Measurements from ENCODE around the gene PNMA6E. TPM values are rescaled to one million over a fixed set of nuclear protein-coding genes. Genes with fewer than 3 reads are reported as not detected.

Gene PNMA6E
- total RNA-seq, 2 experiments from 2014 or later: not detected

DNA sequence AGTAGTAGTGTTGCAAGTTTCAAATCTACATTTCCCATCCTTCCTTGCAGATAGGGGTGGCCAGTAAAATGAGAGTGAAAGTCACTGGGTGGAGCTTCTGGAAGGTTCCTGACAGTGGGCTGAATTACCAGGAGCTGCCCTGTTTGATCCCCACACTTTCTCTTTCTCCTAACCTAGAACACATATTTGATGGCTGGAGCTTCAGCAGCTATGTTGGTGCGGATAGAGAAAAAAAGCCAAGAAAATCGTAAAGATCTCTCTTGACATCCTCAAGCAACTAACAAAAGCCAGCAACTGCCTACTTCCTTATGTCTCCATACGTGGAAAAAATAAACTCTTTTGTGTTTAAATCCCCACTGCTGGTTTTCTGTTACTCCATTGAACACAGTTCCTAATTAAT, 35.0 kb downstream of the PNMA6E start:
- POLR2A ChIA-PET: no interaction called here

DNA sequence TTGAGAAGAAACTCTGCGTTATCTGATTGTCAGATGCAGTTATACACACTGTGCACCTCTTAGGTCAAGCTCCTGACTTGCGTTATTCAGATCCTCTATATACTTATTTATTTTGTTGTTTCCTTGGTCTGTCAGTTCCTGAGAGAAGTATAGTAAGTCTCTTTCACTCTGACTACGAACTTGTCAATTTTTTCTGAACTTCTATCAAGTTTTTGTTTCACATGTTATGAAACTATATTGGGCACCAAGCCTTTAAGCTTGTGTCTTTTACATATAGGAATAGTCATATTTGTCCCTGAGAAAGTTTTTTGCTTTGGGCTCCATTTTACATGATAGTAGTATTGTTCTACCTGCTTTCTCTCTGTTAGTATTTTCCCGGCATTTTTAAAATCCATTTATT, 35.5 kb downstream of the PNMA6E start:
- H3K27me3 Mint-ChIP-seq: peaks cover 1% of the 10 kb centered on the region
- ChIA-PET CTCF (no interaction called here), POLR2A (no interaction called here)
- H3K9me3 Mint-ChIP-seq: no peaks in the 10 kb centered on the region
- no peak for DNase-seq
- H3K27ac Mint-ChIP-seq: no peak overlapping the region
- H3K4me1 Mint-ChIP-seq: peaks cover 9% of the 10 kb centered on the region
- H3K4me3 Mint-ChIP-seq: no peak overlapping the region
- peaks cover 1% of the 10 kb centered on the region for H3K36me3 Mint-ChIP-seq (ENCODE audit: low read depth)

More for the DNA sequence above, 35.0 kb downstream of the PNMA6E start:
- peaks cover 12% of the 10 kb centered on the region for H3K4me1 Mint-ChIP-seq
- CTCF ChIA-PET: no interaction called here
- no peak overlapping the region for H3K27ac Mint-ChIP-seq
- no peaks in the 10 kb centered on the region for H3K36me3 Mint-ChIP-seq (ENCODE audit: low read depth)
- H3K27me3 Mint-ChIP-seq: peaks cover 1% of the 10 kb centered on the region
- H3K9me3 Mint-ChIP-seq: no peaks in the 10 kb centered on the region
- DNase-seq: no peak
- H3K4me3 Mint-ChIP-seq: no peak overlapping the region

- H3K4me1 Mint-ChIP-seq: peaks cover 6% of the 10 kb centered on the region
- DNase-seq: no peak
- peaks cover 1% of the 10 kb centered on the region for H3K27me3 Mint-ChIP-seq
- no peak overlapping the region for H3K27ac Mint-ChIP-seq
- H3K4me3 Mint-ChIP-seq: no peak overlapping the region
- peaks cover 4% of the 10 kb centered on the region for H3K9me3 Mint-ChIP-seq
- peaks cover 5% of the 10 kb centered on the region for H3K36me3 Mint-ChIP-seq (ENCODE audit: low read depth)
- POLR2A ChIA-PET: no interaction called here
- CTCF ChIA-PET: interaction anchor here (1.3 kb wide), 1 partner anchor 14 kb away, joined by 3 read pairs; no protein-coding TSS in a partner anchor
Observed at GRCh38 chrX:153361781-153362397, 39.3 kb downstream of the PNMA6E start.

GRCh38 chrX:153357877-153358276, 43.3 kb downstream of the PNMA6E start:
- ChIA-PET POLR2A (no interaction called here), CTCF (interaction anchor here (1.1 kb wide), 1 partner anchor 20 kb away, joined by 3 read pairs; no protein-coding TSS in a partner anchor)
- Mint-ChIP-seq H3K4me1 (no peaks in the 10 kb centered on the region), H3K4me3 (no peak overlapping the region), H3K9me3 (peaks cover 4% of the 10 kb centered on the region), H3K36me3 (ENCODE audit: low read depth) (peaks cover 7% of the 10 kb centered on the region), H3K27ac (no peak overlapping the region), H3K27me3 (peaks cover 1% of the 10 kb centered on the region)
- DNase-seq: no peak

DNA sequence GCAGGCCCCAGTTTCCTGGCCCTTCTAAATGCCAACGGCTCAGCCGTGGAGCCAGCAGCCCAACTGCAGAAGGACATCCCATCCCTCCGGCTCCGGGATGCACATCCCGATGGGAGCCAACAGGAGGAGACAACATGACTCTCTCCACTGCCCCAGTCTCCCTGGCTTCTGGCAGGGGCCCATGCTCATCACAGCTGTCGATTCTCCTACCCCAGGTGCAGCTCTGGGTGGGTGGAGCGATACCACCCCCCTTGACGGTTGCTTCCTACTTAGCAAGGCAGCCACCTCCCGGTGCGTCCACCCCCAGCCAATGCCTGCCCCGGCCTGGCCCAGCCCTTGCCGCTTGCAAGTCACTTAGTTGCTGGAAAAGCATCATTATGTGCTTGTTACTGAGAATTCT, 47.7 kb downstream of the PNMA6E start:
- CTCF ChIA-PET: no interaction called here
- H3K27me3 Mint-ChIP-seq: no peaks in the 10 kb centered on the region

DNA sequence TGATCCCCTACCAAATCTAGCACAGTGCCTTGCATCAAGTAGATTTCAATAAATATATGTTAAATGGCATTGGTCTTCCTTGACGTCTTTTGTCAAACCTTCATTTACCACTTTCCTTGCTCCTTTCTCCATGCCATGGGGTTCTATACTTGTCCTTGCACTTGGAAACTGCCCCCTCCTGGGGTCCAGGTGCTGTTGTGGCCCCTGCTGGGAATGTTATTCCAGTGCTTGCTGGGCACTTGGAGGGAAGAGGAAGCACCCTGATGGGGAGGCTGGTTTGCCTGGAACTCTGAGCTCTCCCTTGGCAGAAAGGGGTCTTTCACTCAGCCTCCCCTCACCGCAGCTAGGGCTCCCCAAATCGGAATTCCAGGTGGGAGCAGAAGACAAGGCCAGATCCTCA, 48.3 kb downstream of the PNMA6E start:
- Mint-ChIP-seq H3K4me3 (no peak overlapping the region), H3K36me3 (ENCODE audit: low read depth) (peaks cover 25% of the 10 kb centered on the region), H3K27ac (no peak overlapping the region), H3K9me3 (peaks cover 4% of the 10 kb centered on the region), H3K27me3 (no peaks in the 10 kb centered on the region), H3K4me1 (peaks cover 2% of the 10 kb centered on the region)
- ChIA-PET POLR2A (no interaction called here), CTCF (no interaction called here)
- DNase-seq: no peak

More for the DNA sequence above, 47.7 kb downstream of the PNMA6E start:
- H3K9me3 Mint-ChIP-seq: peaks cover 4% of the 10 kb centered on the region
- peaks cover 25% of the 10 kb centered on the region for H3K36me3 Mint-ChIP-seq (ENCODE audit: low read depth)
- H3K4me3 Mint-ChIP-seq: no peak overlapping the region
- H3K27ac Mint-ChIP-seq: no peak overlapping the region
- POLR2A ChIA-PET: no interaction called here
- peaks cover 2% of the 10 kb centered on the region for H3K4me1 Mint-ChIP-seq
- DNase-seq: no peak

DNA sequence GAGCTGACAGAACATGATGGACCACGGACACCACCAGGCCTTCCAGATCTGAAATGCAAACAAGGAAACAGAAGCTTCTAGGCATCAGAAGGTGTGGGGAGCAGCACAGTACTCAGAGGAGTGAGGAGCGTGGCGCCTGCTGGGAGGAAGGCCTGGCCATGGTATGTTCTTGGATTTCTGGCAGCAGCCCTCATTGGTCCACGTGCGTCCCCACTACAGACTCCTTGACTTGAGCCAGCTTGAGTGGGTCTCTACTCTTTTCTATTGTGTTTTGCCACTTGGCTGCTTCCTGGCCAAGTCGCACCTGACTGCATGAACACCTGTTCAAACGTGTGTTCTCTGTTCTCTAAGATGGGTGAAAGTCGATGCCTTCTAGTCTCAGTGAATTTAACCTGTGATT, 49.2 kb downstream of the PNMA6E start:
- ChIA-PET CTCF (interaction anchor here (0.7 kb wide), 3 partner anchors 10 to 410 kb away, joined by 3 to 4 read pairs (median 4); no protein-coding TSS in a partner anchor), POLR2A (no interaction called here)
- peak overlapping the region; percentile 25 for H3K27ac Mint-ChIP-seq

DNA sequence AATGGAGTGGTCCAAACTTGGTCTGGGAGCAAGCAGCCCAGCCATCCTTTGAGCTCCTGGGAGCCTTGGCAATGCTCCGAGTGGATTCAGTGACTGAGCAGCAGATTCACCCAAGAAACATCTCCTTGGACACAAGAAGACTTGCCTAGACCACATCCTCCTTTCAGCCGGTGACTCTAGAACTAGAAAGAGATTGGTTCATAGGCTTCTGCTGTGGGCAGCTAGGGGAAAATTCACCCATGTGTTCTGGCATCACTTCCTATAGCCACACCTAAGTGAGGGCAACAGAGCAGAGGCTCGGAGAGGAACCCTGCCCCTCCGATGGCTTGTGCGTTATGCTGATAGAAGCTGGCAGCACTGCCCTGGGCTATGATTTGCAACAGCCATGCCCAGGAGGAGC, 51.2 kb downstream of the PNMA6E start:
- CTCF ChIA-PET: interaction anchor here (1.9 kb wide), 1 partner anchor 11 kb away, joined by 4 read pairs; no protein-coding TSS in a partner anchor
- H3K9me3 Mint-ChIP-seq: no peaks in the 10 kb centered on the region
- H3K27me3 Mint-ChIP-seq: no peaks in the 10 kb centered on the region
- peaks cover 32% of the 10 kb centered on the region for H3K36me3 Mint-ChIP-seq (ENCODE audit: low read depth)
- no peak for DNase-seq
- POLR2A ChIA-PET: no interaction called here
- H3K4me1 Mint-ChIP-seq: peaks cover 3% of the 10 kb centered on the region
- no peak overlapping the region for H3K4me3 Mint-ChIP-seq
- H3K27ac Mint-ChIP-seq: no peak overlapping the region

More for the DNA sequence above, 49.2 kb downstream of the PNMA6E start:
- Mint-ChIP-seq H3K27me3 (no peaks in the 10 kb centered on the region), H3K36me3 (ENCODE audit: low read depth) (peaks cover 23% of the 10 kb centered on the region), H3K4me1 (peaks cover 2% of the 10 kb centered on the region), H3K9me3 (no peaks in the 10 kb centered on the region), H3K4me3 (no peak overlapping the region)
- no peak for DNase-seq

DNA sequence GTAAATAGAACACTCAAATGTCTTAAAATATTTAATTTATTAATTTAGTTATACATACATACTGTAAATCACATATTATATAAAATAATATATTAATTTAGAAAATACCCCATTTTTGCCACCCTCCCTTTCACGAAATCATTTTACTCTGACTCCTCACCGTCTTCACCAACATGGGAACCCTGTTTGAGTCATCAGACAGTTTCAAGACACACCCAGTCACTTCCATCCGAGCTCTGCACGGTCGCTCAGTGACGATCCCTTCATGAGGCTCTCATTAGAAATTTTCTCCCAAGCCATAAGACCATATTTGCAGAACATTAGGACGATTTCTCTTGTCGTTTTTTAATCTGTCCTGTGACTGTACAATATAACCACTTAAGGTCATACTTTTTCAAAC, 52.7 kb downstream of the PNMA6E start:
- Mint-ChIP-seq H3K4me1 (peaks cover 18% of the 10 kb centered on the region), H3K36me3 (ENCODE audit: low read depth) (peaks cover 42% of the 10 kb centered on the region), H3K4me3 (no peak overlapping the region), H3K27me3 (no peaks in the 10 kb centered on the region), H3K27ac (no peak overlapping the region), H3K9me3 (no peaks in the 10 kb centered on the region)
- no peak for DNase-seq
- ChIA-PET CTCF (interaction anchor here (1.0 kb wide), 1 partner anchor 13 kb away, joined by 3 read pairs; no protein-coding TSS in a partner anchor), POLR2A (no interaction called here)

- H3K4me1 Mint-ChIP-seq: peaks cover 27% of the 10 kb centered on the region
- ChIA-PET POLR2A (no interaction called here), CTCF (interaction anchor here (1.0 kb wide), 1 partner anchor 14 kb away, joined by 3 read pairs; no protein-coding TSS in a partner anchor)
- no peak overlapping the region for H3K27ac Mint-ChIP-seq
- H3K4me3 Mint-ChIP-seq: no peak overlapping the region
- H3K36me3 Mint-ChIP-seq (ENCODE audit: low read depth): peaks cover 50% of the 10 kb centered on the region
- no peaks in the 10 kb centered on the region for H3K9me3 Mint-ChIP-seq
- no peaks in the 10 kb centered on the region for H3K27me3 Mint-ChIP-seq
- no peak for DNase-seq
Observed at GRCh38 chrX:153347530-153347929, 53.6 kb downstream of the PNMA6E start.

Other genes starting within 250 kb of the PNMA6E start
- gene MAGEA1, start 222.1 kb downstream of the PNMA6E start, total RNA-seq: not detected
- gene PNMA6F, start 79.6 kb downstream of the PNMA6E start, total RNA-seq: not detected
- gene ZNF275, start 67.2 kb downstream of the PNMA6E start, total RNA-seq: 10 to 100 TPM; 17.4 to 20.2 TPM
- under 1 TPM; 0.52 to 0.60 TPM for gene ZFP92, start 10.1 kb upstream of the PNMA6E start, total RNA-seq
- 1 to 10 TPM; 3.0 to 3.4 TPM for gene TREX2, start 44.7 kb upstream of the PNMA6E start, total RNA-seq
- 10 to 100 TPM; 37.6 to 45.9 TPM for gene HAUS7, start 69.2 kb upstream of the PNMA6E start, total RNA-seq
- not detected for gene BGN, start 93.6 kb upstream of the PNMA6E start, total RNA-seq
- under 1 TPM in 1 of 2 experiments, not detected in 1; 0.05 TPM for gene ATP2B3, start 116.3 kb upstream of the PNMA6E start, total RNA-seq
- 10 to 100 TPM; 22.5 to 23.8 TPM for gene CCNQ, start 197.8 kb upstream of the PNMA6E start, total RNA-seq
- not detected for gene DUSP9, start 245.9 kb upstream of the PNMA6E start, total RNA-seq